Neutrophil (primary cell): Measurements from ENCODE around the gene UBA6.

Experiments
- H3K27ac ChIP-seq: fragments of 200-600 bp; sonication (generic); 2 replicates; pipeline ENCODE4 v1.5.1; 2016; ENCODE audit warnings: mild to moderate bottlenecking, moderate library complexity
- H3K27me3 ChIP-seq: fragments of 200-600 bp; sonication (generic); 2 replicates; pipeline ENCODE4 v1.6.0; 2016; ENCODE audit warnings: mild to moderate bottlenecking
- H3K36me3 ChIP-seq: fragments of 200-600 bp; sonication (generic); 2 replicates; pipeline ENCODE4 v1.5.1; 2017
- H3K4me1 ChIP-seq, 2 experiments: fragments of 200-600 bp in 1 of 2; sonication (generic) in 1 of 2; 1 replicate in 1 of 2; 2 replicates in 1 of 2; pipeline versions ENCODE4 v1.5.1 to v1.6.1; 2013 to 2016; ENCODE audit warnings: low read depth in 1 of 2, low read length in 1 of 2, mild to moderate bottlenecking in 1 of 2, moderate library complexity in 1 of 2; ENCODE audit not compliant: control insufficient read depth in 1 of 2, insufficient read depth in 1 of 2
- H3K4me3 ChIP-seq, 2 experiments: fragments of 200-600 bp in 1 of 2; sonication (generic) in 1 of 2; 1 replicate in 1 of 2; 2 replicates in 1 of 2; pipeline ENCODE4 v1.5.1; 2013 to 2016; ENCODE audit warnings: low read depth in 1 of 2, low read length in 1 of 2, mild to moderate bottlenecking in 1 of 2, moderate library complexity in 1 of 2
- H3K9me3 ChIP-seq: fragments of 200-600 bp; sonication (generic); 2 replicates; pipeline ENCODE4 v1.5.1; 2016
- CTCF ChIP-seq: fragments of 200-600 bp; sonication (generic); IDR thresholded peaks from 2 replicates; pipeline ENCODE4 v1.5.1; 2016; ENCODE audit warnings: antibody characterized with exemption

UBA6 gene

DNA sequence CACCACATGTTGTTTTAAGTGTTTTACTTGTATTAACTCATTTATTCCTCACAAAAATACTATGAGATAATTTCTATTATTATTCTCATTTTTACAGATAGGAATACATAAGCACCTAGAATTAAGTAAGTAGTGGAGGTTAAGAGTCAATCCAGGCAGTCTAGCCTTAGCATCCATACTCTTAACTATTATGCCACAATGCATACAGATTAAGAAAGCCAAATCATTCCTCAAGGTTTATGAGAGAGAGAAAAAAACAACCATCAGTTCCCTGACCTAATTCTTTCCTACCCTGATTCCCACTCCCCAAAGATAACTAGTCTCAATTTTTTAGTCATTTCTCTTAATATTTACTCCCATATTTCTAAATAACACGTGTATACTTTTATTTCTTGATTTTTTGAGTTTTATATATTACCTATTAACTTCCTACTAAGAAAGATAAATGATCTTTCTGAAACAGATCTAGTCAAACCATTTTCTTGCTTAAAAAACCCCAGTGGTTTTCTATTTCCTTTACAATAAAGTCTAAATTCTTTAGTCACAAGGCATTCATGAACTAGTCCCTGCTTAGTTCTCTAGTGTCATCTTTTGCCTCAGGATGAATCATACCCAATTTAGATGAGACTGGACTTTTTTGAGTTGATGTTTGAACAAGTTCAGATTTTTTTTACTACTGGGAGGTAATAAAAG lies 16.0 kb downstream of the UBA6 start:
- Histone ChIP-seq H3K9me3 (no peaks in the 10 kb centered on the region), H3K4me1 (no peaks in the 10 kb centered on the region), H3K4me3 (no peak overlapping the region), H3K27ac (no peak overlapping the region), H3K27me3 (no peaks in the 10 kb centered on the region), H3K36me3 (peaks cover 34% of the 10 kb centered on the region)
- no peak for TF ChIP-seq CTCF

GRCh38 chr4:67682266-67682665 lies 18.7 kb downstream of the UBA6 start:
- H3K9me3 ChIP-seq, result no peaks in the 10 kb centered on the region
- no peak for TF ChIP-seq CTCF
- H3K36me3 ChIP-seq, result peaks cover 40% of the 10 kb centered on the region
- H3K4me1 ChIP-seq, result no peaks in the 10 kb centered on the region
- no peaks in the 10 kb centered on the region for H3K27me3 ChIP-seq
- H3K27ac ChIP-seq, result no peak overlapping the region
- no peak overlapping the region for H3K4me3 ChIP-seq

- no peak overlapping the region for H3K27ac ChIP-seq
- no peaks in the 10 kb centered on the region for H3K4me1 ChIP-seq
- no peak for TF ChIP-seq CTCF
- H3K4me3 ChIP-seq, result no peak overlapping the region
- H3K9me3 ChIP-seq, result no peaks in the 10 kb centered on the region
- peaks cover 48% of the 10 kb centered on the region for H3K36me3 ChIP-seq
- no peaks in the 10 kb centered on the region for H3K27me3 ChIP-seq
These were observed 20.3 kb downstream of the UBA6 start for GRCh38 chr4:67680581-67681222.

DNA sequence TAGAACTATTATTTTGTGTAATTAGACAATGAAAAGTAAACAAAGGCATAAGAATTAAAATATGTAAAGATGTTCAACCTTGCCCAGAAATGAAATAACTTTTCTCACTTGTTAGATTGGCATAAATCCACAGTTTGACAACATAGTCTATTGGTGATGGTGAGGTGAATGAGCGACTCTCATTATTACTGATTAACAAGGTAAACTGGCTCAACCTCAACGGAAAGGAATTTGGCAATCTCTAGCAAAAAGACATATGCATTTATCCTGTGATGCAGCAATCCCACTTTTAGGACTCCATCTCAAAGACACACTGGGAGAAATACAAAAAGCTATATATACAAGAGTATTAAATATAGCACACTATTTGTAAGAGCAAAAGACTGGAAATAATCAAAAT lies 22.3 kb downstream of the UBA6 start:
- H3K4me1 ChIP-seq, result no peaks in the 10 kb centered on the region
- no peaks in the 10 kb centered on the region for H3K9me3 ChIP-seq
- H3K4me3 ChIP-seq, result no peak overlapping the region
- no peak for TF ChIP-seq CTCF
- H3K27me3 ChIP-seq, result no peaks in the 10 kb centered on the region
- no peak overlapping the region for H3K27ac ChIP-seq
- peaks cover 62% of the 10 kb centered on the region for H3K36me3 ChIP-seq

DNA sequence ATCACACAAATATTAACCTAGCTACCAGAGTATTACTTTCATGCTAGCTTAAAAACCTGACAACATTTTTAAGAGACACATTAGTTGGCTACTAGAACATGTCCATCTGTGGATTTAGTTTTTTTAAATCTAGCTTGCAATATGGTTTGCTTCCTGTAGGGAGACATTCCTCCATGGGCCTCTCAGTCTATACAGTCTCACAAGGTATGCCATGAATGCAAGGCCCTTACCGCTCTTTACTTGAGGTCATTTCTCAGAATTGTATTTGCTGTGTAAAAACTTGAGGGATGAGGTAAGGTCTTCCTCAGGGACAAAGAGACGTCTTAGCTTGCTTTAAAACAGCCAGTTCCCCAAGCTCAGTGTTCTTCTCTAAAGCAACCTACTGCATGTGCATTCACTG lies 26.9 kb downstream of the UBA6 start:
- no peak overlapping the region for H3K4me3 ChIP-seq
- TF ChIP-seq CTCF, result no peak
- no peak overlapping the region for H3K27ac ChIP-seq
- no peaks in the 10 kb centered on the region for H3K27me3 ChIP-seq
- H3K4me1 ChIP-seq, result no peaks in the 10 kb centered on the region
- H3K9me3 ChIP-seq, result no peaks in the 10 kb centered on the region
- peaks cover 68% of the 10 kb centered on the region for H3K36me3 ChIP-seq
